SK-N-SH (cell line): Measurements from ENCODE around the gene GNAT3. TPM values are rescaled to one million over a fixed set of nuclear protein-coding genes. Genes with fewer than 3 reads are reported as not detected.

Experiments
- CTCF ChIA-PET: fragments of 300-600, 350-600 bp; formaldehyde crosslinking; extraction: SDS; loops from one replicate; lab custom pipeline; 2021; lab: Yijun Ruan, JAX
- POLR2A ChIA-PET: fragments of 350-600 bp; sonication (Branson Sonifier 250); formaldehyde crosslinking; extraction: SDS; loops from one replicate; lab custom pipeline; 2020; ENCODE audit warnings: antibody characterized with exemption, inconsistent platforms; lab: Yijun Ruan, JAX
- DNase-seq: peaks from one replicate; pipeline ENCODE4 v3.0.0; 2012
- H2AFZ ChIP-seq: fragments of 200-600 bp; sonication (generic); 2 replicates; pipeline ENCODE4 v1.8.1; 2016; ENCODE audit warnings: antibody characterized with exemption, mild to moderate bottlenecking, low read depth
- H3F3A ChIP-seq: fragments of 200-600 bp; sonication (generic); replicated peaks from 2 replicates; pipeline ENCODE3; 2016; ENCODE audit warnings: antibody characterized with exemption, mild to moderate bottlenecking; ENCODE audit not compliant: insufficient read depth
- H3K27ac ChIP-seq, 2 experiments: fragments of 200-500 bp in 1 of 2; fragments of 200-600 bp in 1 of 2; sonication (Bioruptor generic) in 1 of 2; sonication (generic), shearing (Covaris generic) in 1 of 2; 2 replicates each; pipeline versions ENCODE4 v1.5.1 to v1.6.1; 2014 to 2016; ENCODE audit warnings: low read depth in 2 of 2, inconsistent platforms in 1 of 2, low read length in 1 of 2, mild to moderate bottlenecking in 1 of 2, mixed read lengths in 1 of 2
- H3K27me3 ChIP-seq: fragments of 200-600 bp; sonication (generic), shearing (Covaris generic); 2 replicates; pipeline ENCODE4 v1.6.1; 2016; ENCODE audit warnings: mixed run types; ENCODE audit not compliant: insufficient read depth
- H3K36me3 ChIP-seq, 2 experiments: fragments of 200-500 bp in 1 of 2; fragments of 200-600 bp in 1 of 2; sonication (Bioruptor generic) in 1 of 2; sonication (generic) in 1 of 2; replicated peaks in 1 of 2; 2 replicates each; pipeline versions ENCODE3 to v1.5.1; 2014 to 2016; ENCODE audit warnings: low read length in 1 of 2, mild to moderate bottlenecking in 1 of 2; ENCODE audit not compliant: insufficient read depth in 2 of 2, control insufficient read depth in 1 of 2
- H3K4me1 ChIP-seq, 2 experiments: fragments of 200-500 bp in 1 of 2; fragments of 200-600 bp in 1 of 2; sonication (Bioruptor generic) in 1 of 2; sonication (generic), shearing (Covaris generic) in 1 of 2; 2 replicates each; pipeline versions ENCODE4 v1.5.1 to v1.6.1; 2014 to 2016; ENCODE audit warnings: low read depth in 1 of 2, low read length in 1 of 2, mixed run types in 1 of 2; ENCODE audit not compliant: insufficient read depth in 2 of 2, control insufficient read depth in 1 of 2
- H3K4me2 ChIP-seq: fragments of 200-600 bp; sonication (generic), shearing (Covaris generic); 2 replicates; pipeline ENCODE4 v1.6.1; 2017; ENCODE audit warnings: mixed run types
- H3K4me3 ChIP-seq, 2 experiments: fragments of 200-500 bp in 1 of 2; fragments of 200-600 bp in 1 of 2; sonication (Bioruptor generic) in 1 of 2; sonication (generic), shearing (Covaris generic) in 1 of 2; 2 replicates each; pipeline versions ENCODE4 v1.5.1 to v1.8.1; 2014 to 2016; ENCODE audit warnings: low read depth in 2 of 2, inconsistent platforms in 1 of 2, low read length in 1 of 2, mild to moderate bottlenecking in 1 of 2, mixed read lengths in 1 of 2, moderate library complexity in 1 of 2
- H3K79me2 ChIP-seq: fragments of 200-600 bp; sonication (generic); 2 replicates; pipeline ENCODE4 v1.8.1; 2017; ENCODE audit warnings: mild to moderate bottlenecking; ENCODE audit not compliant: insufficient read depth
- H3K9ac ChIP-seq: fragments of 200-600 bp; sonication (generic); 2 replicates; pipeline ENCODE4 v1.6.1; 2017; ENCODE audit warnings: mixed run types
- H3K9me2 ChIP-seq: fragments of 200-600 bp; sonication (generic); 2 replicates; pipeline ENCODE4 v1.6.1; 2017; ENCODE audit warnings: mixed run types
- H3K9me3 ChIP-seq: fragments of 200-600 bp; sonication (generic); 2 replicates; pipeline ENCODE4 v1.6.1; 2017; ENCODE audit warnings: mixed run types, mild to moderate bottlenecking, moderate library complexity
- H4K20me1 ChIP-seq: fragments of 200-600 bp; sonication (generic); 2 replicates; pipeline ENCODE4 v1.6.1; 2017; ENCODE audit warnings: mild to moderate bottlenecking, mixed run types; ENCODE audit not compliant: insufficient read depth
- CTCF ChIP-seq: fragments of 200-600 bp; sonication (generic); IDR thresholded peaks from 2 replicates; pipeline ENCODE4 v1.6.1; 2017; ENCODE audit warnings: antibody characterized with exemption, mild to moderate bottlenecking, moderate library complexity
- ELF1 ChIP-seq: IDR thresholded peaks from 2 replicates; pipeline ENCODE4 v1.4.0; 2012
- FOSL2 ChIP-seq: IDR thresholded peaks from 2 replicates; pipeline ENCODE4 v1.4.0; 2012; ENCODE audit warnings: low read depth, mild to moderate bottlenecking, moderate library complexity, borderline replicate concordance
- FOXJ3 ChIP-seq: sonication (generic); formaldehyde crosslinking; IDR thresholded peaks from 2 replicates; pipeline ENCODE4 v1.5.1; 2020; ENCODE audit warnings: mild to moderate bottlenecking, missing genetic modification reagents
- FOXM1 ChIP-seq: IDR thresholded peaks from 2 replicates; pipeline ENCODE4 v1.4.0; 2012; ENCODE audit warnings: low read depth, mild to moderate bottlenecking
- GABPA ChIP-seq: IDR thresholded peaks from 2 replicates; pipeline ENCODE4 v1.4.0; 2012; ENCODE audit warnings: low read depth, mild to moderate bottlenecking
- GATA2 ChIP-seq: sonication (generic); formaldehyde crosslinking; IDR thresholded peaks from 2 replicates; pipeline ENCODE4 v1.5.0; 2020; ENCODE audit warnings: mild to moderate bottlenecking, missing genetic modification reagents
- JUND ChIP-seq: IDR thresholded peaks from 2 replicates; pipeline ENCODE4 v1.4.0; 2012
- MXI1 ChIP-seq: IDR thresholded peaks from 2 replicates; pipeline ENCODE4 v1.6.1; 2012; ENCODE audit warnings: mild to moderate bottlenecking, low read depth, low read length, improper control_type of control experiment
- PBX3 ChIP-seq: IDR thresholded peaks from 2 replicates; pipeline ENCODE4; 2012
- POLR2AphosphoS5 ChIP-seq: IDR thresholded peaks from 2 replicates; pipeline ENCODE4 v1.6.1; 2012; ENCODE audit warnings: low read depth, low read length
- RAD21 ChIP-seq: IDR thresholded peaks from 2 replicates; pipeline ENCODE4 v1.6.1; 2012; ENCODE audit warnings: mild to moderate bottlenecking, low read length
- REST ChIP-seq: IDR thresholded peaks from 2 replicates; pipeline ENCODE4 v1.6.1; 2012; ENCODE audit warnings: mild to moderate bottlenecking, low read depth, low read length, moderate library complexity
- RXRA ChIP-seq: IDR thresholded peaks from 2 replicates; pipeline ENCODE4 v1.4.0; 2012; ENCODE audit warnings: low read depth, mild to moderate bottlenecking, borderline replicate concordance
- SIN3A ChIP-seq: IDR thresholded peaks from 2 replicates; pipeline ENCODE4 v1.6.1; 2012; ENCODE audit warnings: low read depth, mild to moderate bottlenecking, low read length, moderate library complexity, borderline replicate concordance
- SMC3 ChIP-seq: IDR thresholded peaks from 2 replicates; pipeline ENCODE4 v1.6.1; 2012; ENCODE audit warnings: low read depth, low read length, improper control_type of control experiment
- TAF1 ChIP-seq: IDR thresholded peaks from 2 replicates; pipeline ENCODE4 v1.6.1; 2012; ENCODE audit warnings: low read depth, mild to moderate bottlenecking, low read length, moderate library complexity, borderline replicate concordance
- USF2 ChIP-seq: fragments of 150-350 bp; IDR thresholded peaks from 2 replicates; pipeline ENCODE4 v1.6.1; 2017; ENCODE audit warnings: antibody characterized with exemption, low read length, low read depth, borderline replicate concordance
- YY1 ChIP-seq: IDR thresholded peaks from 2 replicates; pipeline ENCODE4 v1.4.0; 2012; ENCODE audit warnings: low read depth, mild to moderate bottlenecking
- WGBS: methylation state at CpG from one replicate; pipeline ENCODE4 v1.1.6; 2017; ENCODE audit warnings: low lambda C conversion rate; 5-methylcytosine and 5-hydroxymethylcytosine counted together
- polyA plus RNA-seq, 3 experiments: library from polyadenylated mRNA; depleted of rRNA; stranded (reverse); fragments of >200 nt; gene quantifications; 2 replicates each; pipeline ENCODE4 v1.2.3, GENCODE V29; 2012

The GNAT3 gene
- polyA plus RNA-seq, 1 of the 3 experiments (the other 2 are of a cell fraction), result not detected

GRCh38 chr7:80459776-80460510 is 51.9 kb downstream of the GNAT3 start:
- 73% methylated on average over 4 of the region's 4 CpGs for WGBS
- Histone ChIP-seq H3F3A (no peaks in the 10 kb centered on the region), H3K9ac (no peak overlapping the region), H3K4me1 (no peaks in the 10 kb centered on the region), H3K9me2 (no peaks in the 10 kb centered on the region), H3K27me3 (no peaks in the 10 kb centered on the region), H3K79me2 (no peaks in the 10 kb centered on the region), H3K27ac (no peak overlapping the region), H3K4me2 (no peak overlapping the region), H4K20me1 (no peaks in the 10 kb centered on the region), H3K36me3 (no peaks in the 10 kb centered on the region), H2AFZ (no peak overlapping the region), H3K9me3 (no peaks in the 10 kb centered on the region), H3K4me3 (no peak overlapping the region)
- DNase-seq, result no peak
- ChIA-PET CTCF (interaction anchor here (0.7 to 2.0 kb wide), 8 partner anchors 8 to 400 kb away, joined by 3 to 9 read pairs (median 4); no protein-coding TSS in a partner anchor), POLR2A (no interaction called here)
- no peak for TF ChIP-seq GABPA
- no peak for TF ChIP-seq GATA2 (CRISPR knock-in tag)
- no peak for TF ChIP-seq TAF1
- TF ChIP-seq PBX3, result no peak
- no peak for TF ChIP-seq JUND
- TF ChIP-seq YY1, result no peak
- TF ChIP-seq RAD21, result no peak
- TF ChIP-seq REST, result no peak
- no peak for TF ChIP-seq SMC3
- no peak for TF ChIP-seq CTCF
- TF ChIP-seq FOXM1, result no peak
- no peak for TF ChIP-seq SIN3A
- TF ChIP-seq ELF1, result no peak
- no peak for TF ChIP-seq RXRA
- TF ChIP-seq USF2, result no peak
- no peak for TF ChIP-seq FOXJ3
- no peak for TF ChIP-seq POLR2AphosphoS5
- no peak for TF ChIP-seq MXI1
- TF ChIP-seq FOSL2, result no peak
